Right lobe of liver (tissue), 6 donors: ENCODE results near the gene ALKBH6. TPM values are rescaled to one million over a fixed set of nuclear protein-coding genes. Genes with fewer than 3 reads are reported as not detected.
"Not testable (repeated sequence)": the region's sequence is repeated elsewhere in the genome, so short reads cannot be mapped to it uniquely, and the experiment has no call there.

Source experiments
- ATAC-seq, 4 donors: fragments of 200-7000 bp; cut with Tn5 transposase; one replicate each; pipeline ENCODE4 v1.9.1; 2020; ENCODE audit warnings: mild to moderate bottlenecking in 4 of 4, moderate library complexity in 4 of 4
- DNase-seq, 3 donors: peaks; one replicate each; pipeline ENCODE4 v3.0.0-alpha.2; 2020
- H3K27ac ChIP-seq, 3 donors: fragments of 200-600 bp; one replicate each; pipeline ENCODE4 v1.8.0; 2022
- H3K27me3 ChIP-seq, 2 donors: fragments of 200-600 bp; one replicate each; pipeline ENCODE4 v1.8.0; 2022
- H3K36me3 ChIP-seq, 4 donors: fragments of 200-600 bp; sonication (generic) in 1 of 4; one replicate each; pipeline versions ENCODE4 v1.5.1 to v1.8.0; 2017 to 2022; ENCODE audit warnings: control low read depth in 1 of 4
- H3K4me1 ChIP-seq, 4 donors: fragments of 200-600 bp; sonication (generic) in 1 of 4; one replicate each; pipeline versions ENCODE4 v1.5.1 to v1.8.0; 2017 to 2022; ENCODE audit warnings: control low read depth in 1 of 4
- H3K4me3 ChIP-seq, 3 donors: fragments of 200-600 bp; one replicate each; pipeline ENCODE4 v1.8.0; 2022
- H3K9me3 ChIP-seq, 4 donors: fragments of 200-600 bp; sonication (generic) in 1 of 4; one replicate each; pipeline versions ENCODE4 v1.5.1 to v1.8.0; 2017 to 2022; ENCODE audit warnings: control low read depth in 1 of 4
- CTCF ChIP-seq, 4 donors: fragments of 200-600 bp in 3 of 4; fragments of 450-650 bp in 1 of 4; IDR thresholded peaks; one replicate each; pipeline versions ENCODE4 v1.5.1 to v1.8.0; 2016 to 2022; ENCODE audit warnings: antibody characterized with exemption in 4 of 4, mild to moderate bottlenecking in 2 of 4
- POLR2A ChIP-seq: fragments of 450-650 bp; IDR thresholded peaks from one replicate; pipeline ENCODE4 v1.6.1; 2017; ENCODE audit warnings: antibody characterized with exemption, mild to moderate bottlenecking
- WGBS: methylation state at CpG from one replicate; pipeline ENCODE4 v1.1.6; 2018; ENCODE audit warnings: low coverage, low lambda C conversion rate; ENCODE audit not compliant: insufficient coverage; ENCODE audit errors: missing lambda C conversion rate; 5-methylcytosine and 5-hydroxymethylcytosine counted together
- intact Hi-C, 2 donors: fragments of 100-400 bp; cut with DNase I; formaldehyde crosslinking; loops; one replicate each; pipeline versions ENCODE4 v1.11.2 to v1.14.1; 2022
- total RNA-seq, 6 experiments: library from RNA; depleted of rRNA in 2 of 6; stranded (reverse); fragments of >200 nt in 2 of 6; fragmentation: NEBNext Ultra II Directional in 3 of 6; extraction: Animal tissue kit (Norgen Biotek cat#: 25700) in 3 of 6; gene quantifications; one replicate each; pipeline versions ENCODE4 v1.1.0 to v1.2.4, GENCODE V29; 2016 to 2023
- donor health status: DM: no; HTN: yes; CAD: no.
- donor health status: DM: no; HTN: no; CAD: no.
- donor health status: DM: no; HTN: no; CAD: no.
- donor health status: DM: no; HTN: yes; CAD: no.
- donor health status: DM: no; HTN: yes; CAD: no.

Gene ALKBH6
- total RNA-seq, 6 experiments from 2014 or later: 9.7 to 31.2 (median 11.5) TPM

- H3K27ac ChIP-seq: no peak overlapping the region
- DNase-seq (no peak), ATAC-seq (no peak)
- 26% methylated on average over 7 of the region's 8 CpGs for WGBS
- intact Hi-C loops: no loop called here
- H3K4me3 ChIP-seq: no peak overlapping the region
- H3K36me3 ChIP-seq: no peaks in the 10 kb centered on the region
- no peaks in the 10 kb centered on the region for H3K9me3 ChIP-seq
- H3K27me3 ChIP-seq: peaks cover 0 to 5% of the 10 kb centered on the region in 2 donors
- no peaks in the 10 kb centered on the region for H3K4me1 ChIP-seq
- TF ChIP-seq CTCF (IDR thresholded peaks at IDR 0.05): no peak
- TF ChIP-seq POLR2A: no peak
These were observed 26.5 kb downstream of the ALKBH6 start for GRCh38 chr19:35987571-35987896.

- 6% methylated on average over 40 of the region's 54 CpGs for WGBS
- ATAC-seq: peak; percentile 44 to 64 (median 52)
- H3K27me3 ChIP-seq: peaks cover 0 to 5% of the 10 kb centered on the region in 2 donors
These were observed 27.1 kb downstream of the ALKBH6 start for GRCh38 chr19:35986664-35987570.

GRCh38 chr19:35986111-35986510 is 27.9 kb downstream of the ALKBH6 start:
- Histone ChIP-seq H3K4me1 (no peaks in the 10 kb centered on the region), H3K9me3 (no peaks in the 10 kb centered on the region), H3K27me3 (peaks cover 0 to 5% of the 10 kb centered on the region in 2 donors), H3K4me3 (no peak overlapping the region), H3K27ac (no peak overlapping the region), H3K36me3 (no peaks in the 10 kb centered on the region)
- intact Hi-C loops: no loop called here
- TF ChIP-seq POLR2A (no peak), CTCF (IDR thresholded peaks at IDR 0.05) (no peak)
- no CpG with 5 or more reads among the region's 5 CpGs for WGBS
- DNase-seq (no peak), ATAC-seq (no peak)

More at GRCh38 chr19:35986664-35987570, 27.1 kb downstream of the ALKBH6 start:
- H3K27ac ChIP-seq: no peak overlapping the region
- H3K9me3 ChIP-seq: no peaks in the 10 kb centered on the region
- no peak for DNase-seq
- no peaks in the 10 kb centered on the region for H3K36me3 ChIP-seq
- intact Hi-C loops: no loop called here
- TF ChIP-seq POLR2A (no peak), CTCF (IDR thresholded peaks at IDR 0.05) (no peak)
- H3K4me1 ChIP-seq: no peaks in the 10 kb centered on the region
- peak overlapping the region in 1 of 3 donors; percentile 2 for H3K4me3 ChIP-seq

GRCh38 chr19:35983177-35983576 is 30.8 kb downstream of the ALKBH6 start:
- H3K9me3 ChIP-seq: no peaks in the 10 kb centered on the region
- ATAC-seq: no peak
- H3K27me3 ChIP-seq: peaks cover 0 to 5% of the 10 kb centered on the region in 2 donors
- H3K36me3 ChIP-seq: no peaks in the 10 kb centered on the region
- DNase-seq: no peak
- 40% methylated on average over 2 of the region's 8 CpGs for WGBS
- TF ChIP-seq CTCF (IDR thresholded peaks at IDR 0.05) (no peak), POLR2A (no peak)
- H3K4me3 ChIP-seq: no peak overlapping the region
- H3K4me1 ChIP-seq: no peaks in the 10 kb centered on the region
- intact Hi-C loops: no loop called here
- H3K27ac ChIP-seq: no peak overlapping the region

- ATAC-seq, H3K4me1 ChIP-seq, DNase-seq, H3K27me3 ChIP-seq, H3K4me3 ChIP-seq, H3K27ac ChIP-seq, intact Hi-C loops, H3K36me3 ChIP-seq, H3K9me3 ChIP-seq: not testable (repeated sequence)
- WGBS: 71% methylated on average over 4 of the region's 4 CpGs
These were observed 33.0 kb downstream of the ALKBH6 start for GRCh38 chr19:35980997-35981396.
